OCI-LY1 (cell line): ENCODE data around the gene YIF1A.
A peak's percentile ranks its signal among the peaks of the same experiment; 100 is the strongest.

ENCODE experiments used
- H2AFZ ChIP-seq: fragments of 200-600 bp; sonication (generic), shearing (Covaris generic); 2 replicates; pipeline ENCODE4 v1.6.0; 2014; ENCODE audit warnings: antibody characterized with exemption, mild to moderate bottlenecking, low read length
- H3F3A ChIP-seq: fragments of 200-600 bp; sonication (generic), shearing (Covaris generic); 2 replicates; pipeline ENCODE4 v1.6.0; 2014; ENCODE audit warnings: mild to moderate bottlenecking, antibody characterized with exemption, low read length, moderate library complexity; ENCODE audit not compliant: insufficient read depth
- H3K27ac ChIP-seq: fragments of 200-600 bp; sonication (generic); 2 replicates; pipeline ENCODE4 v1.5.1; 2014; ENCODE audit warnings: low read length, mixed run types, mild to moderate bottlenecking, low read depth; ENCODE audit not compliant: poor library complexity, severe bottlenecking
- H3K27me3 ChIP-seq: fragments of 200-600 bp; sonication (generic); 2 replicates; pipeline ENCODE4 v1.6.0; 2014; ENCODE audit warnings: antibody characterized with exemption, mild to moderate bottlenecking, low read length, moderate library complexity; ENCODE audit not compliant: insufficient read depth
- H3K36me3 ChIP-seq: fragments of 200-600 bp; sonication (generic); 2 replicates; pipeline ENCODE4 v1.6.1; 2014; ENCODE audit warnings: mild to moderate bottlenecking, antibody characterized with exemption, low read length, moderate library complexity, mixed read lengths; ENCODE audit not compliant: insufficient read depth
- H3K4me1 ChIP-seq: fragments of 200-600 bp; sonication (generic); 2 replicates; pipeline ENCODE4 v1.5.1; 2014; ENCODE audit warnings: mild to moderate bottlenecking, low read length, moderate library complexity; ENCODE audit not compliant: insufficient read depth, severe bottlenecking
- H3K4me2 ChIP-seq: fragments of 200-600 bp; sonication (generic), shearing (Covaris generic); 2 replicates; pipeline ENCODE4 v1.6.1; 2014; ENCODE audit warnings: low read length
- H3K4me3 ChIP-seq: fragments of 200-600 bp; sonication (generic); 2 replicates; pipeline ENCODE4 v1.5.1; 2014; ENCODE audit warnings: low read length, low read depth, mild to moderate bottlenecking, mixed read lengths; ENCODE audit not compliant: poor library complexity, severe bottlenecking
- H3K79me2 ChIP-seq: fragments of 200-600 bp; shearing (Covaris generic); 2 replicates; pipeline ENCODE4 v1.6.1; 2016; ENCODE audit warnings: mixed run types, low read length, mixed read lengths; ENCODE audit not compliant: insufficient read depth
- H3K9ac ChIP-seq: fragments of 200-600 bp; sonication (generic), shearing (Covaris generic); 2 replicates; pipeline ENCODE4 v1.6.1; 2014; ENCODE audit warnings: mild to moderate bottlenecking, low read length, mixed read lengths
- H3K9me2 ChIP-seq: fragments of 200-600 bp; sonication (generic), shearing (Covaris generic); 2 replicates; pipeline ENCODE4 v1.6.1; 2014; ENCODE audit warnings: low read depth, mild to moderate bottlenecking, low read length, mixed read lengths
- H3K9me3 ChIP-seq: fragments of 200-600 bp; shearing (Covaris generic); 2 replicates; pipeline ENCODE4 v1.6.1; 2014; ENCODE audit warnings: low read length, mixed read lengths
- H4K20me1 ChIP-seq: fragments of 200-600 bp; sonication (generic), shearing (Covaris generic); 2 replicates; pipeline ENCODE4 v1.6.0; 2016; ENCODE audit warnings: mild to moderate bottlenecking, low read length; ENCODE audit not compliant: insufficient read depth
- EZH2 ChIP-seq: fragments of 200-600 bp; sonication (generic), shearing (Covaris generic); IDR thresholded peaks from 2 replicates; pipeline ENCODE4 v1.8.0; 2017; ENCODE audit warnings: borderline replicate concordance, mixed run types, mild to moderate bottlenecking, antibody characterized with exemption, low read length, moderate library complexity, mixed read lengths
- TF ChIP-seq, protein P1 (sequence below): fragments of 200-600 bp; sonication (generic), shearing (Covaris generic); IDR thresholded peaks from 2 replicates; pipeline ENCODE4 v1.5.1; 2017; ENCODE audit warnings: mild to moderate bottlenecking, antibody characterized with exemption, low read length, moderate library complexity, mixed read lengths

Gene YIF1A

DNA sequence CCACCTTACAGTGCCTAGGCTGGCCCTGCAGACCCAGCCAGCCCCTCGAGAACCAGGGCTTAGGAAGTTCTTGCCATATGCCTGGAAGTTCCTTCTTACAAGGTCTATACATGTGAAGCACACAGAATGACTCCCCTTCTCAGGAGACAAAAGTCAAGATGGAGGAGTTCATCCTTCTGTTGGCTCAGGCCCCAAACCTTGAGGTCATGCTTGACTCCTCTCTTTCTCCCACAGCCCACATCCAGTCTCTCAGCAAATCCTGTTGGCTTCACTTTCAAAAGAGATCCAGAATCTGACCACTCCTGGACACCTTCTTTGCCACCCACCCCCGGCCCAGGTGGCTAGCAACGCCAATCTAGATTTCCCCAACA, 29.6 kb upstream of the YIF1A start:
- Histone ChIP-seq H3K4me1 (peaks cover 36% of the 10 kb centered on the region), H3K9me3 (no peaks in the 10 kb centered on the region), H4K20me1 (no peaks in the 10 kb centered on the region), H3K27ac (peak overlapping the region; percentile 91), H3K27me3 (no peaks in the 10 kb centered on the region), H2AFZ (peak overlapping the region; percentile 9; the same call in 1 of the 2 replicates), H3K79me2 (no peaks in the 10 kb centered on the region), H3F3A (no peaks in the 10 kb centered on the region), H3K4me3 (no peak overlapping the region), H3K36me3 (no peaks in the 10 kb centered on the region), H3K4me2 (peak overlapping the region; percentile 65), H3K9ac (peak overlapping the region; percentile 62; the same call in 1 of the 2 replicates), H3K9me2 (no peaks in the 10 kb centered on the region)
- TF ChIP-seq, protein P1, sequence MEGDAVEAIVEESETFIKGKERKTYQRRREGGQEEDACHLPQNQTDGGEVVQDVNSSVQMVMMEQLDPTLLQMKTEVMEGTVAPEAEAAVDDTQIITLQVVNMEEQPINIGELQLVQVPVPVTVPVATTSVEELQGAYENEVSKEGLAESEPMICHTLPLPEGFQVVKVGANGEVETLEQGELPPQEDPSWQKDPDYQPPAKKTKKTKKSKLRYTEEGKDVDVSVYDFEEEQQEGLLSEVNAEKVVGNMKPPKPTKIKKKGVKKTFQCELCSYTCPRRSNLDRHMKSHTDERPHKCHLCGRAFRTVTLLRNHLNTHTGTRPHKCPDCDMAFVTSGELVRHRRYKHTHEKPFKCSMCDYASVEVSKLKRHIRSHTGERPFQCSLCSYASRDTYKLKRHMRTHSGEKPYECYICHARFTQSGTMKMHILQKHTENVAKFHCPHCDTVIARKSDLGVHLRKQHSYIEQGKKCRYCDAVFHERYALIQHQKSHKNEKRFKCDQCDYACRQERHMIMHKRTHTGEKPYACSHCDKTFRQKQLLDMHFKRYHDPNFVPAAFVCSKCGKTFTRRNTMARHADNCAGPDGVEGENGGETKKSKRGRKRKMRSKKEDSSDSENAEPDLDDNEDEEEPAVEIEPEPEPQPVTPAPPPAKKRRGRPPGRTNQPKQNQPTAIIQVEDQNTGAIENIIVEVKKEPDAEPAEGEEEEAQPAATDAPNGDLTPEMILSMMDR, result no peak
- no peak for TF ChIP-seq EZH2

- Histone ChIP-seq H3K4me2 (peak overlapping the region; percentile 65), H3K9ac (peak overlapping the region; percentile 62)
Measured at GRCh38 chr11:66317723-66318599, 29.0 kb upstream of the YIF1A start.

DNA sequence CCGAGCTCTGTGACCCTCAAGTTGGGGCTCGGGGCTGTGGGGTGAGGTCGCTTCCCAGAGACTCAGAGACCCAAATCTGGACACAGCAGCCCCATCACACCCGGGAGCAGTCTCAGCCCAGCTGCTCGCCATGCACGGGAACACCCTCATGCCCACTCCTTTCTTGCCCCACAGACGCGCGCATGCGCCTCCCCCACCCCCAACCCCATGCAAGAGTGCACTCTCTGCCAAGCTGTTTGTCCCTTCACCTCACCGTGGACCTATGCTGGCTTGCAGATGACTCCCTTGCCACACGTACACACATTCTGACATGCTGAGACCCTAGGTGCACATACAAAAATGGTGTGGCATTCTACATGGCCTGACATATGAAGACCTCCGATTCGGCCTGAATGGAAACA, 28.4 kb upstream of the YIF1A start:
- Histone ChIP-seq H3K9me2 (no peaks in the 10 kb centered on the region), H3K4me2 (peak overlapping the region; percentile 65), H3K9ac (peak overlapping the region; percentile 62), H3K27me3 (no peaks in the 10 kb centered on the region), H3F3A (no peaks in the 10 kb centered on the region), H3K79me2 (no peaks in the 10 kb centered on the region), H3K36me3 (no peaks in the 10 kb centered on the region), H4K20me1 (no peaks in the 10 kb centered on the region), H3K4me1 (peaks cover 41% of the 10 kb centered on the region), H3K27ac (peak overlapping the region; percentile 91), H3K9me3 (no peaks in the 10 kb centered on the region), H2AFZ (no peak overlapping the region), H3K4me3 (peak overlapping the region; percentile 19)
- no peak for TF ChIP-seq EZH2
- TF ChIP-seq, protein P1, result no peak

More at GRCh38 chr11:66317723-66318599, 29.0 kb upstream of the YIF1A start:
- Histone ChIP-seq H3K27ac (peak overlapping the region; percentile 91), H3K4me1 (peaks cover 43% of the 10 kb centered on the region), H3K36me3 (no peaks in the 10 kb centered on the region), H3K79me2 (no peaks in the 10 kb centered on the region), H2AFZ (peak overlapping the region; percentile 9; the same call in 1 of the 2 replicates), H3F3A (no peaks in the 10 kb centered on the region), H3K9me2 (no peaks in the 10 kb centered on the region), H3K27me3 (no peaks in the 10 kb centered on the region), H4K20me1 (no peaks in the 10 kb centered on the region), H3K9me3 (no peaks in the 10 kb centered on the region), H3K4me3 (peak overlapping the region; percentile 19)
- TF ChIP-seq EZH2, result no peak
- TF ChIP-seq, protein P1, result no peak
